Measurements from ENCODE around the gene AGXT2.

DNA sequence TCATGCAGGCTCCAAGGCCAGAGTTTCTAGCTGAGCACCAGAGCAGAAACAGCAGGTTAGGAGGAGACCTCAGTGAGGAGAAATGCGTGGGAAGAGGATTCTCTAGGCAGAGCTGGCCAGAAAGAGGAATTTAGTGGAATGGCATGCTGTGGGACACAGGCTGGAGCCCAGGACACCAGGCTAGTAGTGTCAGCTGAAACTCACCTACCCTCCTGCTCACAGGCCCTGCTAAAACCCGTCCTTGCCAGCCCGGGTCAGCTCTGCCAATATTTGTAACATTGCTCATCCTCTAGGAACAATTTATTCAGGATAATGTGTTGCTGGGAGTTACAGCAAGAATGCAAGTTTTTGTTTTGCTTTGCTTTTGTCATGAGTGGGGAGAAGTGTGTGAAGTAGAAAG lies 40.2 kb upstream of the AGXT2 start:
- TF ChIP-seq CTCF (IDR thresholded peaks at IDR 0.05) (no peak), POLR2A (IDR thresholded peaks at IDR 0.05) (no peak)
